Measurements from ENCODE around the gene ESYT3. TPM values are rescaled to one million over a fixed set of nuclear protein-coding genes. Genes with fewer than 3 reads are reported as not detected.

Gene ESYT3
- total and polyA plus RNA-seq, 9 of the 15 experiments (the other 6 are each of a cell fraction or from before 2014, with no cell fraction given) = not detected

- TF ChIP-seq RCOR1 (IDR thresholded peaks at IDR 0.05; ENCODE audit: borderline replicate concordance in 1 of 2, low read depth in 2 of 2, low read length in 2 of 2) (peak in 1 of 2 experiments; percentile 76; a peak in 2 of 4 replicates), ZNF24 (IDR thresholded peaks at IDR 0.05) (peak; percentile 79), HDAC2 (IDR thresholded peaks at IDR 0.05) (peak; percentile 37; the same call in 1 of the 2 replicates), CBFA2T3 (IDR thresholded peaks at IDR 0.05) (peak; percentile 90), NCOR1 (IDR thresholded peaks at IDR 0.05) (peak; percentile 56; the same call in 1 of the 2 replicates), ARID1B (IDR thresholded peaks at IDR 0.05) (peak; percentile 77), JUND (IDR thresholded peaks at IDR 0.05; ENCODE audit: borderline replicate concordance, low read depth, low read length) (peak; percentile 89), JUND (tag; IDR thresholded peaks at IDR 0.05; ENCODE audit: borderline replicate concordance, low read depth, low read length) (peak; percentile 82; the same call in 2 of the 3 replicates)
These were observed 8.0 kb downstream of the ESYT3 start (continued) for GRCh38 chr3:138442433-138442832.

- no peak overlapping the region for H3K27ac ChIP-seq (ENCODE audit: extremely low read depth, low read depth, low read length)
- H3K36me3 ChIP-seq (ENCODE audit: control insufficient read depth, insufficient read depth, low read length) = no peaks in the 10 kb centered on the region
- no peak overlapping the region for H2AFZ ChIP-seq (ENCODE audit: low read depth, low read length)
- H4K20me1 ChIP-seq (replicated peaks; ENCODE audit: control insufficient read depth, insufficient read depth, low read length) = no peaks in the 10 kb centered on the region; the same call in 1 of the 2 replicates
- no peak for DNase-seq (ENCODE audit: extremely low read depth in 1 of 4, low spot score in 3 of 4)
- H3K27me3 ChIP-seq (ENCODE audit: control insufficient read depth in 2 of 2, insufficient read depth in 2 of 2, low read length in 2 of 2) = peaks cover 0 to 22% of the 10 kb centered on the region in 2 experiments; a peak in 2 of 5 replicates
- no peaks in the 10 kb centered on the region for H3K79me2 ChIP-seq (ENCODE audit: control insufficient read depth, insufficient read depth, low read length)
- H3K9me1 ChIP-seq (ENCODE audit: control insufficient read depth, insufficient read depth, low read length) = no peaks in the 10 kb centered on the region
- H3K4me3 ChIP-seq = no peak overlapping the region
- no TSS peak for BruUV-seq (replicated peaks)
- no peak for FAIRE-seq
- in situ Hi-C loops (cut with MboI) = no loop called here
- 57% methylated on average over 2 of the region's 2 CpGs for WGBS (ENCODE audit: insufficient coverage, low coverage, missing lambda C conversion rate)
- no peaks in the 10 kb centered on the region for H3K9me3 ChIP-seq (replicated peaks; ENCODE audit: control insufficient read depth, insufficient read depth, low read depth, low read length)
- no peak for ATAC-seq
- intact Hi-C loops (cut with micrococcal nuclease) = no loop called here
- H3K4me2 ChIP-seq (ENCODE audit: insufficient read depth, low read length) = no peak overlapping the region
- peaks cover 0 to 10% of the 10 kb centered on the region in 2 experiments; a peak in 4 of 5 replicates for H3K4me1 ChIP-seq (replicated peaks in 1 of 2; ENCODE audit: control insufficient read depth in 2 of 2, insufficient read depth in 2 of 2, low read length in 2 of 2)
- H3K9ac ChIP-seq (ENCODE audit: insufficient read depth in 1 of 2, low read depth in 2 of 2, low read length in 2 of 2) = no peak overlapping the region
- ChIA-PET CTCF (ENCODE audit: low intra/inter-chr PET ratio) (no interaction called here), POLR2A (interaction anchor here (0.6 kb wide), 1 partner anchor 212 kb away, joined by 3 read pairs; no protein-coding TSS in a partner anchor)
- TF ChIP-seq KAT2B (IDR thresholded peaks at IDR 0.05; ENCODE audit: low read depth, low read length) = no peak
- TF ChIP-seq, protein P1, sequence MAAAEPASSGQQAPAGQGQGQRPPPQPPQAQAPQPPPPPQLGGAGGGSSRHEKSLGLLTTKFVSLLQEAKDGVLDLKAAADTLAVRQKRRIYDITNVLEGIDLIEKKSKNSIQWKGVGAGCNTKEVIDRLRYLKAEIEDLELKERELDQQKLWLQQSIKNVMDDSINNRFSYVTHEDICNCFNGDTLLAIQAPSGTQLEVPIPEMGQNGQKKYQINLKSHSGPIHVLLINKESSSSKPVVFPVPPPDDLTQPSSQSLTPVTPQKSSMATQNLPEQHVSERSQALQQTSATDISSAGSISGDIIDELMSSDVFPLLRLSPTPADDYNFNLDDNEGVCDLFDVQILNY (CRISPR knock-in tag; IDR thresholded peaks at IDR 0.05) = no peak
- no peak for TF ChIP-seq MBD1 (CRISPR knock-in tag; IDR thresholded peaks at IDR 0.05)
- TF ChIP-seq PRMT5 (CRISPR knock-in tag; IDR thresholded peaks at IDR 0.05) = no peak
- TF ChIP-seq, protein P2, sequence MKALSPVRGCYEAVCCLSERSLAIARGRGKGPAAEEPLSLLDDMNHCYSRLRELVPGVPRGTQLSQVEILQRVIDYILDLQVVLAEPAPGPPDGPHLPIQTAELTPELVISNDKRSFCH (CRISPR knock-in tag; IDR thresholded peaks at IDR 0.05) = no peak
- TF ChIP-seq, protein P2 (tag; IDR thresholded peaks at IDR 0.05) = no peak
- TF ChIP-seq STAG1 (CRISPR knock-in tag; IDR thresholded peaks at IDR 0.05; ENCODE audit: borderline replicate concordance) = no peak
- TF ChIP-seq, protein P3, sequence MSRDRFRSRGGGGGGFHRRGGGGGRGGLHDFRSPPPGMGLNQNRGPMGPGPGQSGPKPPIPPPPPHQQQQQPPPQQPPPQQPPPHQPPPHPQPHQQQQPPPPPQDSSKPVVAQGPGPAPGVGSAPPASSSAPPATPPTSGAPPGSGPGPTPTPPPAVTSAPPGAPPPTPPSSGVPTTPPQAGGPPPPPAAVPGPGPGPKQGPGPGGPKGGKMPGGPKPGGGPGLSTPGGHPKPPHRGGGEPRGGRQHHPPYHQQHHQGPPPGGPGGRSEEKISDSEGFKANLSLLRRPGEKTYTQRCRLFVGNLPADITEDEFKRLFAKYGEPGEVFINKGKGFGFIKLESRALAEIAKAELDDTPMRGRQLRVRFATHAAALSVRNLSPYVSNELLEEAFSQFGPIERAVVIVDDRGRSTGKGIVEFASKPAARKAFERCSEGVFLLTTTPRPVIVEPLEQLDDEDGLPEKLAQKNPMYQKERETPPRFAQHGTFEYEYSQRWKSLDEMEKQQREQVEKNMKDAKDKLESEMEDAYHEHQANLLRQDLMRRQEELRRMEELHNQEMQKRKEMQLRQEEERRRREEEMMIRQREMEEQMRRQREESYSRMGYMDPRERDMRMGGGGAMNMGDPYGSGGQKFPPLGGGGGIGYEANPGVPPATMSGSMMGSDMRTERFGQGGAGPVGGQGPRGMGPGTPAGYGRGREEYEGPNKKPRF (IDR thresholded peaks at IDR 0.05; ENCODE audit: low read depth, low read length) = no peak
- TF ChIP-seq CCAR2 (IDR thresholded peaks at IDR 0.05; ENCODE audit: low read depth, low read length) = no peak
- TF ChIP-seq SRSF3 (IDR thresholded peaks at IDR 0.05; ENCODE audit: insufficient read depth, low read length) = no peak
These were observed 8.7 kb downstream of the ESYT3 start for GRCh38 chr3:138443091-138443490.

Measured in K562 (cell line).